HepG2 (cell line): ENCODE measurements around the gene DACH2. TPM values are rescaled to one million over a fixed set of nuclear protein-coding genes. Genes with fewer than 3 reads are reported as not detected.

Source experiments
- ATAC-seq: fragments of 200-7000 bp; cut with Tn5 transposase; 3 replicates; pipeline ENCODE4 v1.9.1; 2020; ENCODE audit warnings: mild to moderate bottlenecking, moderate library complexity
- BruUV-seq: library from RNA; stranded (reverse); fragments of 400-500 nt; replicated peaks from 2 replicates; lab custom pipeline; 2021; lab: Mats Ljungman, UMichigan
- CTCF ChIA-PET: fragments of 300-600 bp; formaldehyde crosslinking; extraction: SDS; loops from one replicate; lab custom pipeline; 2021; ENCODE audit warnings: low total read pairs, inconsistent platforms, low intra/inter-chr PET ratio; lab: Yijun Ruan, JAX
- POLR2A ChIA-PET: fragments of 350-600 bp; sonication (Branson Sonifier 250); formaldehyde crosslinking; loops from one replicate; lab custom pipeline; 2020; ENCODE audit warnings: antibody characterized with exemption, inconsistent platforms; lab: Yijun Ruan, JAX
- DNase-seq: peaks from one replicate; pipeline ENCODE4 v3.0.0-alpha.2; 2015; ENCODE audit warnings: low spot score
- FAIRE-seq: peaks from 3 replicates; lab custom pipeline; 2011; peaks lifted over from hg19 to GRCh38; lab: Jason Lieb, UNC
- H2AFZ ChIP-seq: one replicate; pipeline ENCODE4 v1.6.1; 2011; ENCODE audit warnings: low read length, inconsistent platforms
- H3K27ac ChIP-seq: fragments of 300-600 bp; 3 replicates; pipeline ENCODE4 v1.8.0; 2011; ENCODE audit warnings: mixed run types, mild to moderate bottlenecking, mixed read lengths, low read length, inconsistent platforms; ENCODE audit not compliant: insufficient read depth; ENCODE audit errors: extremely low read length
- H3K27me3 ChIP-seq, 2 experiments: fragments of 200-600 bp in 1 of 2; 2 replicates in 1 of 2; 3 replicates in 1 of 2; pipeline versions ENCODE4 v1.6.0 to v1.8.0; 2011; ENCODE audit warnings: low read length in 2 of 2, mild to moderate bottlenecking in 2 of 2, moderate library complexity in 2 of 2, inconsistent platforms in 1 of 2; ENCODE audit not compliant: insufficient read depth in 2 of 2, control insufficient read depth in 1 of 2
- H3K36me3 ChIP-seq, 2 experiments: fragments of 200-600 bp in 1 of 2; replicated peaks in 1 of 2; 2 replicates in 1 of 2; 3 replicates in 1 of 2; pipeline versions ENCODE4 v1.5.1 to v1.8.0; 2011; ENCODE audit warnings: low read length in 2 of 2, inconsistent platforms in 1 of 2; ENCODE audit not compliant: insufficient read depth in 2 of 2, control insufficient read depth in 1 of 2
- H3K4me1 ChIP-seq: 2 replicates; pipeline ENCODE4 v1.5.1; 2012; ENCODE audit warnings: low read length, inconsistent platforms; ENCODE audit not compliant: insufficient read depth
- H3K4me2 ChIP-seq: 2 replicates; pipeline ENCODE4 v1.6.0; 2011; ENCODE audit warnings: low read depth, low read length, inconsistent platforms
- H3K4me3 ChIP-seq, 3 experiments: fragments of 200-600 bp in 1 of 3; sonication (generic), shearing (Covaris generic) in 1 of 3; replicated peaks in 1 of 3; 2 replicates each; pipeline ENCODE4 v1.5.1; 2011 to 2016; ENCODE audit warnings: low read length in 3 of 3, inconsistent platforms in 2 of 3, low read depth in 2 of 3, mild to moderate bottlenecking in 2 of 3, control low read depth in 1 of 3, mixed read lengths in 1 of 3; ENCODE audit not compliant: insufficient read depth in 1 of 3
- H3K79me2 ChIP-seq: one replicate; pipeline ENCODE4 v1.6.1; 2011; ENCODE audit warnings: low read length, inconsistent platforms; ENCODE audit not compliant: insufficient read depth
- H3K9ac ChIP-seq: 2 replicates; pipeline ENCODE4 v1.6.0; 2011; ENCODE audit warnings: mild to moderate bottlenecking, low read depth, low read length, inconsistent platforms; ENCODE audit not compliant: insufficient read depth
- H3K9me3 ChIP-seq: 2 replicates; pipeline ENCODE4 v1.5.1; 2012; ENCODE audit warnings: mild to moderate bottlenecking, low read length
- H4K20me1 ChIP-seq: 2 replicates; pipeline ENCODE4 v1.6.0; 2011; ENCODE audit warnings: inconsistent platforms, mild to moderate bottlenecking, low read length, moderate library complexity; ENCODE audit not compliant: insufficient read depth
- CREM ChIP-seq, 2 experiments: sonication (generic) in 1 of 2; formaldehyde crosslinking in 1 of 2; IDR thresholded peaks; 2 replicates each; pipeline versions ENCODE4 v1.4.0 to v1.6.1; 2016 to 2020; ENCODE audit warnings: antibody characterized with exemption in 1 of 2, mild to moderate bottlenecking in 1 of 2, missing genetic modification reagents in 1 of 2
- EHMT2 ChIP-seq: fragments of 200-600 bp; sonication (generic); IDR thresholded peaks from 2 replicates; pipeline ENCODE4 v1.7.0; 2017; ENCODE audit warnings: antibody characterized with exemption, low read depth, low read length, borderline replicate concordance
- FOXJ3 ChIP-seq: sonication (generic); formaldehyde crosslinking; IDR thresholded peaks from 2 replicates; pipeline ENCODE4 v1.4.0; 2020; ENCODE audit warnings: missing genetic modification reagents, mild to moderate bottlenecking, borderline replicate concordance
- MLX ChIP-seq: IDR thresholded peaks from 2 replicates; pipeline ENCODE4 v1.6.1; 2016
- RERE ChIP-seq: IDR thresholded peaks from 2 replicates; pipeline ENCODE4 v1.6.1; 2016; ENCODE audit warnings: low read depth, missing genetic modification reagents, missing compliant biosample characterization
- SNAI1 ChIP-seq: sonication (generic); formaldehyde crosslinking; IDR thresholded peaks from 2 replicates; pipeline ENCODE4 v1.5.0; 2020; ENCODE audit warnings: mild to moderate bottlenecking, missing genetic modification reagents, borderline replicate concordance
- TEAD3 ChIP-seq: optimal IDR thresholded peaks from 2 replicates; pipeline ENCODE3; 2016; ENCODE audit warnings: borderline replicate concordance
- ZGPAT ChIP-seq: IDR thresholded peaks from 2 replicates; pipeline ENCODE4 v1.6.1; 2016; ENCODE audit warnings: mild to moderate bottlenecking
- ZNF792 ChIP-seq: IDR thresholded peaks from 2 replicates; pipeline ENCODE4 v1.6.1; 2016
- ZNF816 ChIP-seq: sonication (generic); formaldehyde crosslinking; IDR thresholded peaks from 2 replicates; pipeline ENCODE4 v1.8.0; 2022; ENCODE audit warnings: missing genetic modification reagents, mild to moderate bottlenecking, borderline replicate concordance
- WGBS: methylation state at CpG from one replicate; pipeline ENCODE4 v1.1.6; 2017; ENCODE audit warnings: low lambda C conversion rate; 5-methylcytosine and 5-hydroxymethylcytosine counted together
- in situ Hi-C: cut with HindIII; loops from 2 replicates; pipeline ENCODE4 v1.10.0; 2017; ENCODE audit warnings: low pct_unique_long_range_greater_than_20kb; ENCODE audit not compliant: extremely low pct_ligation_motif_present
- intact Hi-C: fragments of 100-400 bp; cut with micrococcal nuclease; formaldehyde crosslinking; loops from one replicate; pipeline ENCODE4 v1.10.0; 2022; ENCODE audit not compliant: unreplicated experiment
- polyA plus RNA-seq, 8 experiments: library from polyadenylated mRNA; depleted of rRNA in 3 of 8; stranded (reverse) in 7 of 8; unstranded in 1 of 8; fragments of >200 nt; fragmentation: Illumina TruSeq in 4 of 8; extraction: Trizol in 4 of 8; gene quantifications; 2 replicates each; pipeline versions ENCODE4 v1.2.1 to v1.2.3, GENCODE V29; 2011 to 2016; ENCODE audit warnings: low read depth in 4 of 8, missing spikeins in 1 of 8, mixed read lengths in 1 of 8; ENCODE audit not compliant: insufficient read depth in 1 of 8
- total RNA-seq, 5 experiments: library from RNA; depleted of rRNA; stranded (reverse); fragments of >200 nt; fragmentation: Illumina TruSeq; extraction: Trizol; gene quantifications; 2 replicates each; pipeline ENCODE4 v1.2.3, GENCODE V29; 2016; ENCODE audit warnings: low read depth in 1 of 5
- TF ChIP-seq, protein P1 (sequence below): sonication (generic); formaldehyde crosslinking; IDR thresholded peaks from 2 replicates; pipeline ENCODE4 v1.4.0; 2020; ENCODE audit warnings: low read depth, mild to moderate bottlenecking, missing genetic modification reagents
- TF ChIP-seq, protein P2 (sequence below): sonication (generic); formaldehyde crosslinking; IDR thresholded peaks from 2 replicates; pipeline ENCODE4 v1.4.0; 2020; ENCODE audit warnings: missing genetic modification reagents

Gene DACH2
- total and polyA plus RNA-seq, 2 of the 13 experiments (the other 11 are each of a cell fraction or from before 2014, with no cell fraction given), result not detected

GRCh38 chrX:86369847-86370630, 221.8 kb downstream of the DACH2 start:
- Histone ChIP-seq H3K4me2 (peak overlapping the region; percentile 56), H3K27me3 (no peaks in the 10 kb centered on the region), H2AFZ (no peak overlapping the region), H3K79me2 (no peaks in the 10 kb centered on the region), H4K20me1 (no peaks in the 10 kb centered on the region), H3K4me3 (peak overlapping the region in 1 of 3 experiments; percentile 25; a peak in 2 of 6 replicates), H3K9ac (peak overlapping the region; percentile 47), H3K36me3 (no peaks in the 10 kb centered on the region), H3K9me3 (no peaks in the 10 kb centered on the region), H3K27ac (peak overlapping the region; percentile 88), H3K4me1 (peaks cover 35% of the 10 kb centered on the region)
- 4% methylated on average over 2 of the region's 3 CpGs for WGBS
- intact Hi-C loops (no loop called here), in situ Hi-C loops (no loop called here)
- peak; percentile 98 for ATAC-seq
- ChIA-PET POLR2A (no interaction called here), CTCF (no interaction called here)
- TSS peak; percentile 84 for BruUV-seq
- peak; percentile 90 for DNase-seq
- FAIRE-seq, result peak; percentile 63
- TF ChIP-seq ZGPAT (CRISPR knock-in tag) (peak; percentile 45; the same call in 1 of the 2 replicates), RERE (CRISPR knock-in tag) (peak; percentile 53; the same call in 1 of the 2 replicates), ZNF816 (CRISPR knock-in tag) (no peak), EHMT2 (0 out of 2 replicates have a peak, but pooled peaks have one; percentile 27), CREM (IDR thresholded peaks at IDR 0.05) (peak; percentile 72; the same call in 1 of the 2 replicates), CREM (CRISPR knock-in tag; IDR thresholded peaks at IDR 0.05) (no peak), FOXJ3 (CRISPR knock-in tag) (peak; percentile 59; the same call in 1 of the 2 replicates), MLX (CRISPR knock-in tag) (peak; percentile 8; the same call in 1 of the 2 replicates), TEAD3 (CRISPR knock-in tag) (peak; percentile 18), SNAI1 (CRISPR knock-in tag) (no peak), ZNF792 (0 out of 2 replicates have a peak, but pooled peaks have one; percentile 34)
- TF ChIP-seq, protein P1, sequence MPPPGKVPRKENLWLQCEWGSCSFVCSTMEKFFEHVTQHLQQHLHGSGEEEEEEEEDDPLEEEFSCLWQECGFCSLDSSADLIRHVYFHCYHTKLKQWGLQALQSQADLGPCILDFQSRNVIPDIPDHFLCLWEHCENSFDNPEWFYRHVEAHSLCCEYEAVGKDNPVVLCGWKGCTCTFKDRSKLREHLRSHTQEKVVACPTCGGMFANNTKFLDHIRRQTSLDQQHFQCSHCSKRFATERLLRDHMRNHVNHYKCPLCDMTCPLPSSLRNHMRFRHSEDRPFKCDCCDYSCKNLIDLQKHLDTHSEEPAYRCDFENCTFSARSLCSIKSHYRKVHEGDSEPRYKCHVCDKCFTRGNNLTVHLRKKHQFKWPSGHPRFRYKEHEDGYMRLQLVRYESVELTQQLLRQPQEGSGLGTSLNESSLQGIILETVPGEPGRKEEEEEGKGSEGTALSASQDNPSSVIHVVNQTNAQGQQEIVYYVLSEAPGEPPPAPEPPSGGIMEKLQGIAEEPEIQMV (CRISPR knock-in tag), result no peak
- TF ChIP-seq, protein P2, sequence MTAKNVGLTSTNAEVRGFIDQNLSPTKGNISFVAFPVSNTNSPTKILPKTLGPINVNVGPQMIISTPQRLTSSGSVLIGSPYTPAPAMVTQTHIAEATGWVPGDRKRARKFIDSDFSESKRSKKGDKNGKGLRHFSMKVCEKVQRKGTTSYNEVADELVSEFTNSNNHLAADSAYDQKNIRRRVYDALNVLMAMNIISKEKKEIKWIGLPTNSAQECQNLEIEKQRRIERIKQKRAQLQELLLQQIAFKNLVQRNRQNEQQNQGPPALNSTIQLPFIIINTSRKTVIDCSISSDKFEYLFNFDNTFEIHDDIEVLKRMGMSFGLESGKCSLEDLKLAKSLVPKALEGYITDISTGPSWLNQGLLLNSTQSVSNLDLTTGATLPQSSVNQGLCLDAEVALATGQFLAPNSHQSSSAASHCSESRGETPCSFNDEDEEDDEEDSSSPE (CRISPR knock-in tag), result no peak
